ENCODE data around the gene LAMC3.
A peak's percentile ranks its signal among the peaks of the same experiment; 100 is the strongest.

LAMC3 gene

GRCh38 chr9:131116281-131117120 lies 107.5 kb downstream of the LAMC3 start:
- TF ChIP-seq POLR2A (IDR thresholded peaks at IDR 0.05; ENCODE audit: low read depth, low read length): no peak
- TF ChIP-seq TAF1 (IDR thresholded peaks at IDR 0.05; ENCODE audit: borderline replicate concordance, low read depth, low read length): no peak
- no peak for TF ChIP-seq POLR2AphosphoS5 (IDR thresholded peaks at IDR 0.05; ENCODE audit: low read depth, low read length)
- no peak for DNase-seq (ENCODE audit: insufficient read length)
- no peak for FAIRE-seq

GRCh38 chr9:131117121-131117761 lies 108.3 kb downstream of the LAMC3 start:
- FAIRE-seq: no peak
- no peak for DNase-seq (ENCODE audit: insufficient read length)
- no peak for TF ChIP-seq POLR2AphosphoS5 (IDR thresholded peaks at IDR 0.05; ENCODE audit: low read depth, low read length)
- TF ChIP-seq POLR2A (IDR thresholded peaks at IDR 0.05; ENCODE audit: low read depth, low read length): no peak
- no peak for TF ChIP-seq TAF1 (IDR thresholded peaks at IDR 0.05; ENCODE audit: borderline replicate concordance, low read depth, low read length)

GRCh38 chr9:131117762-131118145 lies 108.8 kb downstream of the LAMC3 start:
- FAIRE-seq (no peak), DNase-seq (ENCODE audit: insufficient read length) (no peak)

GRCh38 chr9:131119600-131119999 lies 110.6 kb downstream of the LAMC3 start:
- no peak for TF ChIP-seq POLR2A (IDR thresholded peaks at IDR 0.05; ENCODE audit: low read depth, low read length)
- FAIRE-seq (no peak), DNase-seq (ENCODE audit: insufficient read length) (no peak)

More at GRCh38 chr9:131117762-131118145, 108.8 kb downstream of the LAMC3 start:
- TF ChIP-seq TAF1 (IDR thresholded peaks at IDR 0.05; ENCODE audit: borderline replicate concordance, low read depth, low read length) (no peak), POLR2AphosphoS5 (IDR thresholded peaks at IDR 0.05; ENCODE audit: low read depth, low read length) (no peak), POLR2A (IDR thresholded peaks at IDR 0.05; ENCODE audit: low read depth, low read length) (no peak)

- TF ChIP-seq TAF1 (IDR thresholded peaks at IDR 0.05; ENCODE audit: borderline replicate concordance, low read depth, low read length) (no peak), POLR2A (IDR thresholded peaks at IDR 0.05; ENCODE audit: low read depth, low read length) (no peak), POLR2AphosphoS5 (IDR thresholded peaks at IDR 0.05; ENCODE audit: low read depth, low read length) (no peak)
- no peak for FAIRE-seq
- DNase-seq (ENCODE audit: insufficient read length): no peak
Observed at GRCh38 chr9:131120620-131121228, 111.8 kb downstream of the LAMC3 start.

DNA sequence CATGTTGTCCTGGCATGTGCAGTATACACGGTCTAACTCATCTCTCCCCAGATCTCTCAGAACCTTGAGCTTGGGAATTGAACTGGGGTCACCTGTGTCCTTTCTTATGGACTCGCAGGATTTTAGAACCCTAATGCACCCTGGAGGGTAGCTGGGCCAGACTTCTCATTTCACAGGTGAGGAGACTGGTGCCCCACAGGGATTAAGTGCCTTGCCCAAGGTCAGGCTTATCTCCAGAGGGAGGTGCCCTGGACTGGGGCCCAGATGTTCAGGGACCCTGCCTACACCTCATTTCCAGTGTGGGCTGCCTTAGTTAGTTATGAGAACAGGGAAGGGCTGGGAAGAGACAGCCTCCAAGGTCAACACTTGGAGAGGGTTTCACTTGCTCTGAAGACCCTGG lies 112.4 kb downstream of the LAMC3 start:
- DNase-seq (ENCODE audit: insufficient read length) (no peak), FAIRE-seq (no peak)
- TF ChIP-seq TAF1 (IDR thresholded peaks at IDR 0.05; ENCODE audit: borderline replicate concordance, low read depth, low read length) (no peak), POLR2A (IDR thresholded peaks at IDR 0.05; ENCODE audit: low read depth, low read length) (no peak), POLR2AphosphoS5 (IDR thresholded peaks at IDR 0.05; ENCODE audit: low read depth, low read length) (no peak)

GRCh38 chr9:131122158-131122557 lies 113.2 kb downstream of the LAMC3 start:
- no peak for TF ChIP-seq POLR2A (IDR thresholded peaks at IDR 0.05; ENCODE audit: low read depth, low read length)
- no peak for TF ChIP-seq POLR2AphosphoS5 (IDR thresholded peaks at IDR 0.05; ENCODE audit: low read depth, low read length)
- no peak for DNase-seq (ENCODE audit: insufficient read length)
- no peak for FAIRE-seq

- TF ChIP-seq POLR2AphosphoS5 (IDR thresholded peaks at IDR 0.05; ENCODE audit: low read depth, low read length) (no peak), TAF1 (IDR thresholded peaks at IDR 0.05; ENCODE audit: borderline replicate concordance, low read depth, low read length) (no peak), POLR2A (IDR thresholded peaks at IDR 0.05; ENCODE audit: low read depth, low read length) (no peak)
- DNase-seq (ENCODE audit: insufficient read length) (no peak), FAIRE-seq (no peak)
Observed at GRCh38 chr9:131125038-131125287, 116.0 kb downstream of the LAMC3 start.

DNA sequence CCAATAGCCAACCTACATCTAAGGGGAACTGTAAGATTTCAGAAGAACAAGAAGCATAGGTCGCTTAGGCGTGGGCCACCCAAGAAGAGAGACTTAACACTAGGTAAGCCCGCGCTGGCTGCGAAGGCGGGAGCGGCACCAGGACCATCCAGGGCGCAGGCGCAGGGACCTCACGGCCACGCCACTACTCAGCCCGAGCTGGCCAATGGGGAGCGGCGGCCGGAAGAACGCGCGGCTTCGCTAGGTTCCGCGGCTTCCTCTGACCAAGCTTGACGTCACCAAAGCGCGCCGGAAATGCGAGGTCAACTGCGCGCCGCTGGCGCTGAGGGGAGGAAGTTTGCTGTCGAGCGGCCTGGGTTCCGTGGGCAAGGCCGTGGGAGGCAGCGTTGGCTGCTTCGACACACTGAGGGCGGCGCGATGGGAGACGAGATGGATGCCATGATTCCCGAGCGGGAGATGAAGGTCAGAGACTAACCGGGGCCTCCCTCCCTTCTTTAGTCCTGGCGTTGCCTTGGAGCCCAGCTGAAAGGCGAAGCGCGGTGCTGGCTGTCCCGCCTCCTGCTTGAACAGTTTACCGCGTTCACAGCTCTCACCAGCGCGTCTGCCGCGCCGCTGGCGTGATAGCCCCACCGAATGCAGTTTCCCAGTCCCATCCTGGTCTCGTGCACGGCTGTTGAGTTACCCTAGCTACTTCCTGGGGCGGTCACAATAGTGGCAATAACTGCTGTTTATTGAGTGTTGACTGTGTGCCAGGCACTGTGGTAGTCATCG lies 116.5 kb downstream of the LAMC3 start, which contains the start of gene NUP214:
NUP214 (plus strand) TSS at position 299 of the 771 bp plus-strand sequence; CDS start at position 418, 119 bp downstream.
- peak; percentile 97 for TF ChIP-seq POLR2A (IDR thresholded peaks at IDR 0.05; ENCODE audit: low read depth, low read length)
- TF ChIP-seq POLR2AphosphoS5 (IDR thresholded peaks at IDR 0.05; ENCODE audit: low read depth, low read length): peak; percentile 98
- peak; percentile 79 for TF ChIP-seq TAF1 (IDR thresholded peaks at IDR 0.05; ENCODE audit: borderline replicate concordance, low read depth, low read length)
- FAIRE-seq (peak; percentile 99), DNase-seq (ENCODE audit: insufficient read length) (peak; percentile 98)

DNA sequence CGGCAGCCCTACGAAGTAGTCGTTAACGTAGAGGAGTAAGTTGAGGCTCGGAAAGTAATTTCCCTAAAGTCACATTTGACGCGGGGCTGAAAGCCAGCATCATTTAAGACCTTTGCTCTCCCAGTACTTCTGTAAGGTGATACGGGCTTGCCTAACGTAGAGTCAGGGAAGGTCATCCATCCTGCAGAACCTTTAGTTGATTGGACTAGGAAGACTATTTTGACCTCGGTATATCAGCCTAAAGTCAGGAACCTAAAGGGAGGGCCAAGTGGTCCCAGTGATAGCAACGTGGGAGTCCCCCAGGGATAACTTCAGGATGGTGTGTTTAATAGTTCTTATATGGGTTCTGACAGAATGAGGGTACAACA lies 117.1 kb downstream of the LAMC3 start:
- FAIRE-seq: no peak
- TF ChIP-seq POLR2A (IDR thresholded peaks at IDR 0.05; ENCODE audit: low read depth, low read length): no peak
- no peak for TF ChIP-seq TAF1 (IDR thresholded peaks at IDR 0.05; ENCODE audit: borderline replicate concordance, low read depth, low read length)
- TF ChIP-seq POLR2AphosphoS5 (IDR thresholded peaks at IDR 0.05; ENCODE audit: low read depth, low read length): no peak
- no peak for DNase-seq (ENCODE audit: insufficient read length)

DNA sequence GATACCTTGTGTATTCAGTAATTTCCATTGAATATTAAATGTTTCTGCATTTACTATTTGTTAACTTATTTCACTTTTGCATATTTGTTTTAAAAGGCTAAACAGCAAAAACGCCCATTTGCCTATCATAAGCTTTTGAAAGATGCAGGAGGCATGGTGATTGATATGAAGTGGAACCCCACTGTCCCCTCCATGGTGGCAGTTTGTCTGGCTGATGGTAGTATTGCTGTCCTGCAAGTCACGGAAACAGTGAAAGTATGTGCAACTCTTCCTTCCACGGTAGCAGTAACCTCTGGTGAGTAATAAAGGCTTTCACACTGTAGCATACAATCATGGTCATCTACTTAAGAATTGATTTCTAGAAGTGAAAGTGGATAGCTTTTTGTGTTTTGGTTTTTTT lies 120.2 kb downstream of the LAMC3 start:
- DNase-seq (ENCODE audit: insufficient read length): no peak
- no peak for TF ChIP-seq POLR2A (IDR thresholded peaks at IDR 0.05; ENCODE audit: low read depth, low read length)
- no peak for TF ChIP-seq POLR2AphosphoS5 (IDR thresholded peaks at IDR 0.05; ENCODE audit: low read depth, low read length)
- no peak for TF ChIP-seq TAF1 (IDR thresholded peaks at IDR 0.05; ENCODE audit: borderline replicate concordance, low read depth, low read length)
- no peak for FAIRE-seq

Measured in GM12892 (cell line).